Middle frontal gyrus (tissue), 1 donor: Measurements from ENCODE around the gene OTUD5.
"Not testable (repeated sequence)": the region's sequence is repeated elsewhere in the genome, so short reads cannot be mapped to it uniquely, and the experiment has no call there.

Experiments
- DNase-seq: peaks from one replicate; pipeline ENCODE4 v3.0.0-alpha.2; 2015; ENCODE audit warnings: low spot score; ENCODE audit errors: extremely low spot score

Gene OTUD5, protein sequence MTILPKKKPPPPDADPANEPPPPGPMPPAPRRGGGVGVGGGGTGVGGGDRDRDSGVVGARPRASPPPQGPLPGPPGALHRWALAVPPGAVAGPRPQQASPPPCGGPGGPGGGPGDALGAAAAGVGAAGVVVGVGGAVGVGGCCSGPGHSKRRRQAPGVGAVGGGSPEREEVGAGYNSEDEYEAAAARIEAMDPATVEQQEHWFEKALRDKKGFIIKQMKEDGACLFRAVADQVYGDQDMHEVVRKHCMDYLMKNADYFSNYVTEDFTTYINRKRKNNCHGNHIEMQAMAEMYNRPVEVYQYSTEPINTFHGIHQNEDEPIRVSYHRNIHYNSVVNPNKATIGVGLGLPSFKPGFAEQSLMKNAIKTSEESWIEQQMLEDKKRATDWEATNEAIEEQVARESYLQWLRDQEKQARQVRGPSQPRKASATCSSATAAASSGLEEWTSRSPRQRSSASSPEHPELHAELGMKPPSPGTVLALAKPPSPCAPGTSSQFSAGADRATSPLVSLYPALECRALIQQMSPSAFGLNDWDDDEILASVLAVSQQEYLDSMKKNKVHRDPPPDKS

DNA sequence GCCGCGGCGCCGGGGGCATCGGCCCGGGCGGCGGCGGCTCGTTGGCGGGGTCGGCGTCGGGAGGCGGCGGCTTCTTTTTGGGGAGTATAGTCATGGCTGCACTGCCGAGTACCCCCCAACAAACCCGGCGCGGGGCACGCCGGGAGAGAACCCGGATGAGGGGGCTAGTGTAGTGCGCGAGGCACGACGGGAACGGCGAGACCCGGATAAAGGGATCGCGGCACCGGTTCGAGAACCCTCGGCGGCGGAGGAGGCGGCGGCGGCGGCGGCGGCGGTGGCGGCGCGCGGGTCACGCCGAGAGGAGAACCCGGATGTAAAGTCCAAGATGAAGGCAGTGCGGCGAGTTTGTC lies at the start of gene OTUD5:
Gene OTUD5, minus strand, starts transcription at position 131 of the 350 bp plus-strand sequence. Its CDS starts 37 bp downstream, at position 94.
- no peak for DNase-seq

DNA sequence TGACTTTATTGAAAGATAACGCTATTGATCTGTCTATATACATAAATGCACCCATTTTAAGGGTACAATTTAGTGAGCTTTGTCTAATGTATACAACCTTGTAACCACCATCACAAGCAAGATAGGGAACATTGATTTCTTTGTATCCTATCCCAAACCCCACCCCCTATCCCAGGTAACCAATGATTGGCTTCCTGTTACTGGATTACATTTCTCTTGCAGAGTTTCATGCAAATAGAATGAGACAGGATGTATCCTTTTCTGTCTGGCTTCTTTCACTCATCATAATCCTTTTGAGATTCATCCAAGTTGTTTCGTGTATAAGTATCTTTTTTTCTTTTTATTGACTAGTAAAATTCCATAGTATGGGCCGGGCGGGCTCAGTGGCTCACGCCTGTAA lies 46.3 kb upstream of the OTUD5 start:
- no peak for DNase-seq

DNA sequence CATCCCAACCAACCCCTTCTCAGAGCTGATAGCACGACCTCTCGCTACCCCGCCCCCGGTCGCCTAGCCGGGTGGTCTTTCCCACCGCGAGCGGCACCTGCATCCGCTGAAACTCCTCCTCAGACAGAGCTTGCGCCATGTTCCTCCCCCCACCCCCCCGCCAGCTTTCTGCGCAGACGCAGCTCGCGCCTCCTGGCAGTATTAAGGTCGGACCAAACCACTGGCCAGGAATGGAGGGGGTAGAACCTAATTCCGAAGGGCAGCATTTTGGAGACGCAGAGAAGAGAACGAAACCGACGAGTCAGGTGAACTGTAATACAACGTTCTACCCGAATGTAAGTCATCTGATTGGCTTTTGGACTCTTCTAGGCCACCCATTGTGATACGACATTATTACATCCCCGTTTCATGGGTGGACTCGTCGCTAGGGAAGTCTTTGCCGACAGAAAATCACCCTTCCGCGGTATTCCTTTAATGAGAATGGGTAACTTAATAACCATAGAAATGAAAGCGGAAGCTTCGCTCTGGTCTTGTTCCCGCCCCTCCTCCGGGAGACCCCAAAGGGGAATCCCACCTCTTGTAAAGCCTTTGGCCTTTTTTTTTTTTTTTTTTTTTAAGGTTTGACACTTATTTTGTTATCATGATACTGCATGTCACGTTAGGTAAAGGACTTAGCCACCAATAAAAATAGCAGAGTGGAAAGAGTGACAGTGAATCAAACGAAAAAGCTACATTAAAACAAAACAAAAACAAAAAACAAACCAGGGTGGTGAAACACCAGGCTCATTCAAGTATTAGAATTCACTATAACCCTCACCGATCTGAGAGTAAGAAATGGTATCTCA lies 44.9 kb upstream of the OTUD5 start, which contains the start of gene GRIPAP1:
Gene GRIPAP1, minus strand, starts transcription at position 174 of the 845 bp plus-strand sequence. Its CDS starts 35 bp downstream, at position 139.
- DNase-seq: peak; percentile 41

DNA sequence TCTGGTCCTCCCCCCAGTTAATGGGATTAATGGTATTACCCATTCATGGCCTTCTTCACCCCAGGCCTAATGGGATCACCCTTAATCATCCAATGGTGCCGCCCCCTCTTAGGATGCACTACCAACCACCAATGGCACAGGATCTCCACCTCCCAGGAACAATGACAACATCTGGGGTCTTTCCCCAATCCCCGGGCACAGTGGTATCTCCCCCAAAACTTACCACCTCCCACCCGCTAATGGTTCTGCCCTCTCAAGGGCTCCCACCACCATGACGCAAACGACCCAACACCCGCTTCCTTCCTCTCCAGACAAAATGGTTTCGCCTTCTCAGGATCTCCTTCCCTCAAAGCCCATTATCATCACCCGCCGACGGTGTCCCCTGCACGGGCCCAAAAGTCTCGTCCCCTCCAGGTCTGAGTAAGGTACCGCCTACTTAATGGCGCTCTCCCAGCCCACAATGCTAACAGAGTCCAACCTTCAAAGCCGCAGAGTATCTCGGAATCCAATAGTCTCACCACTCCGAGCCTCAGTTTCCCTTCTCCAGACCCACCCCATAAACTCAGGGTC lies 44.2 kb upstream of the OTUD5 start:
- DNase-seq: no peak

DNA sequence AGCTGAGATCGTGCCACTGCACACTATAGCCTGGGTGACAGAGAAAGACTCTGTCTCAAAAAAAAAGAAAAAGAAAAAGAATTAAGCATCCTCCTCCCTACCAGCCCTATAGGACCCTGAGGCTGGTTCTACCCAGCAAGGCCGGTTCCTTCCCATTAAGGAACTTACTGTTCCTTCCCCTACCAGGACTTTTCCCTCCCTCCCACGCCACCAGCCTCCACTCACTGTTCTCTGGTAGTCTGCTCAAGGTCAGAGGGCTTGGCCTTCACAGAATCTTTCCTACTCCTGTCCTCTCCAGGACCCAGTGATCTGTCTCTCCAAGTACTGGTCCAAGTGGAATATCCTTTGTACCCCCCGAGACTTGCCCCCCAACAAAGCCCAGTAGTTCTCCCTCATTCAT lies 43.2 kb upstream of the OTUD5 start:
- no peak for DNase-seq

DNA sequence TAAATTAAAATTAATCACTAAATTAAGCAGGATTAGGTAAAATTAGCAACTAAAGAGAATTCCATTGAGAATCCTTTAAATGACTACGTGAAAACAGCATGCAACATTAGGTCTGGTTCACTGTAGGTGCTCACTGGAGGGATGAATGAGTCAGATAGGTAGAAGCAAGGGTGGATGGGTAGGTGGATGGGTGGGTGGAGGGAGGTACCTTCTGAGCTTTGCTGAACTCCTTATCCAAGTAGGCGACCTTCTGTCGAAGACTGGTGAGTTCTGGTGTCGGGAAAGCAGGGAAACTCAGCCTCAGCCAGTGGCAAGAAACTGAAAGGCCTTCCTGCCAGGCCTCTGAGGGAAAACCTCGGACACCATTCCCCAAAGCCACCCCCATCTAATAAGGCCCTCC lies 41.6 kb upstream of the OTUD5 start:
- DNase-seq: no peak

DNA sequence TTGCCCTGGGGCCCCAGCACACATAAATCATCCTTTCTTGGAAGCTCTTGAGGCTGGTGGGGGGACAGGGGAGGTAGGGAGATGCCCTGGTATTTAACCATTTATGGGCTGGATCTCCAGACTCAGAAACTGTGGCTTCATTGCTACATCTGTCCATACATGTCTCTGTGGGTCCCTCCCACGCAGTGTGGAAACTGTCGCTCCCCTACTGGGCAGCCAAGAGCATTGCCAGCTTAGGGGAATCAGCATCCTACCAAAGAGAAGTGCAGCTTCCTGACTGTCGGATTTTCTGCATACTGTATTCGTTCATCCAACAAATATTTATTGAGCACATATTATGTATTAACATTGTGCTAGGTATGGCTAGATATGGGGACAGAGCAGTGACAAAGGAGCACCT lies 41.0 kb upstream of the OTUD5 start:
- DNase-seq: no peak

DNA sequence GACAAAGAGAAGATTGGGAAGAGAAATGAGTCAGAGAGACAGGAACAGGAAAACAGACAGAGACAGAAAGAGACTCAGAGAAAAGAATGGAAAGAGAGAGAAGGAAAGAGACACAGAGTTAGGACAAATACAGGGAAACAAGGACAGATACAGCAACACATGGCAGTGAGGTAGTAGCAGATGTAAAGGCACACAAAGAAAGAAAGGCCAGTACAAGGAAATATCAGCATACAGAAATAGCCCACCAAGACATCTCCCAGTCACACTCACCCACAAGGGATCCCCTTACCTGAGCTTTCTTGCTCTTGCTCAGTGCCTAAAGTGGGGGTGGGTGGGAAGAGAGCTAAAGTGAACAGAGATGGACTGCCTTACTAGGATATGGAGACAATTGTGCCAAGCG lies 40.5 kb upstream of the OTUD5 start:
- no peak for DNase-seq

DNA sequence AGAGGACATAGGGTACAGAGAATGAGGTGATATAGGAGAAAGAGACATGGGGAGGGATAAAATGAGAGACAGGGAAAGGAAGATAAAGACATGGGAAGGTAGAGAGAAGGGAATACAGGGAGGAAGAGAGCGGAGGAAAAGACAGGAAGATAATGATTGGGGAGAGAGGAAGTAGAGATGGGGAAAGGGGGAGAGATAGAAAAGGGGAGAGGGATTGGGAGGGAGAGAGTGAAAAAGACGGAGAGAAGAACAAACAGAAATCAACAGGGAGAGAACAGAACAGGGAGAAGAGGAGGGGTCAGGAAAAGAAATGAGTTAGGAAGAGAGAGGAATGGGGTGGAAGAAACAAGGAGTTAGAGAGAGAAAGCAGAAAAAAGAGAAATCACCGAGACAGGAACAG lies 40.0 kb upstream of the OTUD5 start:
- DNase-seq: no peak

DNA sequence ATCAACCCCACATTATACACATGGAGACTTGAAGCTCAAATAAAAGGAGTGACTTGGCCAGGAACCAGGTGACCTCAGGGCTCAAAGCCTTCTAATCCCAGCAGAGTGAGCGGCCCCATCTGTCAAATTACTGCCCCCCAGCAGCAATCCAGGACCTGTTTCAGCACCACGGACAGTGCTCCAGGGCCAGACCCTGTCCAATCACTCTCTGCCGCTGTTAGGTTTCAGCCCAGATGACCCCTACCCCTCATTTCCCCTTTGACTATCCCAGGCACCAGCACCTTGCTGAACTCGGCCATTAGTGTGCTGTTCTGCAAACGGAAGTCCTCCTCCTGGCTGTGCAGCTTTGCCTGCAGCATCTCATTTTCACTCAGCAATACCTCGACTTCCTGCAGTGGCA lies 39.6 kb upstream of the OTUD5 start:
- no peak for DNase-seq

DNA sequence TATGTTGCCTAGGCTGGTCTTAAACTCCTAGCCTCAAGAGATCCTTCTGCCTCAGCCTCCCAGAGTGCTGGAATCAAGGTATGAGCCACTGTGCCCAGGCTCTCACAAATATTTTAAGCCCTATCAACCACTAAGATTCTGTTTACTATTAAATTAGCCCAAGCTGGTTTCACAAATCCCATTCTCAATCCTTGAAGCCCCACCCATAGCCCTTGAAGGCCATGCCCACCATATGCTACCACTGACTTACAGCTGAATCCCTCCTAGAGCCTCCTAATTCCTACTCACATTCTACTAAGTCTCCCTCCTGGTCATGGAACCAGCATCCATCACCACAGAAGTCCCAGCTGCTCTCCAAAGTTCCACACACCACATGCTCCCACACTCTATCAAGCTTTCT lies 34.9 kb upstream of the OTUD5 start:
- DNase-seq: no peak

DNA sequence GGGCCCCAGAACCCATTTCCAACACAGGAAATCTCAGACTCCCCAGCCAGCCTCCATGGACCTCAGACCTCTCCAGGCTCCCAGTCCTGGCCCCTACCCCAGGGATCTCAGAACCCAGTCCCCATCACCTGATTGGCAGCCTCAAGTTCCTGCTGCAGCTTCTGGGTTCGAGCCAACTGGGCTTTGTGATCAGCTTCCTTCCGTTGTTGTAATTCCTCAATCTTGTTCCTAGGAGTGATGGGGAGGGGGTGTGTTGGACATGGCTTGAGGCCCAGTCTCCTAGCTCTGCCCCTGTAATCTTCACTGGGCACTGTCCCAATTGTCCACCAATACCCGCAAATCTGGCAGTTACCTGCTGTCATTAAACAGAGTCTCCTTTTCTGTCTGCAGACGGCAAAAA lies 32.1 kb upstream of the OTUD5 start:
- no peak for DNase-seq

DNA sequence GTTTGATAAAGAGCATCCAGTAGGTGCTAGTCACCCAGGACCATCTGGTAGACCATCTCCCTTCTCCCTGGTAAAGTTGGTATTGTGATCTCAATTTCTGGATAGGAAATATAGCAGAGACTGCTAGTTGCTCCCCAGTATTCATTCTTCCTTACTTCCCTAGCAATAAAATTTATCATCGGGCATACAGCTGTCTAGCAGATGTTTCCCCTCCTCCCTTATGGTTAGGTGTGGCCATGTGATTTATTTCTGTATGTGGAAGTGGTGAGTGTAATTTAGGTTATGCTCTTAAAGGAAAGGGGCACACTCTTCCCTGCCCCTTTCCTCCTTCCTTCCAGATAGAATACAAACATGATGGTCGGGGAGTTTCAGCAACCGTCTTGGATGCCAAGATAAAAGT lies 26.5 kb upstream of the OTUD5 start:
- no peak for DNase-seq

DNA sequence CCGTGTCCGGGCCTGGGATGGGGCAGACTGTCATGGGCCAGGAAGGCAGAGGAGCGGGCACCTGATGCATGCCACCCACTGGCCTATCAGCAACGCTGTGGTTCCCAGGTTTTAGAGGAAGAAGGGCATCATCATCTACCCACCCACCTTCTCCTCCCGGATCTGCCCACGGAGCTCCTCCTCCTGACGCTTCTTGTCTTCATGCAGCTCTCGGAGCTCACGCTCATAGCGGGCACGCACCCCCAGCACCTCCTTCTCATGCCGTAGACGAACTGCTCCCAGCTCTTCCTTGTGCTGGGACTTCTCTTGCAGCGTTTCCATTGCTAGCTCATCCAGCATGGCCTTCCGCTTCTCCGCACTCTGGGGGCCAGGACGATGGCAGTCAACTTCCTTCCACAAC lies 25.7 kb upstream of the OTUD5 start:
- no peak for DNase-seq

DNA sequence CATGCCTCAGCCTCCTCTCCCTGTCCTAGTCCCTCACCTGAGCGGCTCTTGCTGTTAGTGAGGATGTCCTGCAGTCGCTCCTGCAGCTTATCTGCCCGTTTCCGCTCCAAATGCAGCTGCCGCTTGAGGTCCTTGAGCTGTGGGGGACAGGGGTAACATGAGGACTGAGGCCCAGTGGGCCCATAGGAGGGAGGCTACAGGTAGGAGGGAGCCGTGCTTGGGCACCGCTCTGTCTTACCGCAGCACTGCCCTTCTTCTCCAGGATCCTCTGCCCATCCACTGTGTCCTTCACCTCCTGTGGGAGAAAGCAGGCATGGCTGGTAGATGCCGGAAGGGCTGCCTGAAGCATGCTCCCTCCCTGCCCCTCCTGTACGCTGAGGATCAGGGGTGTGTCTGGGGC lies 23.8 kb upstream of the OTUD5 start:
- DNase-seq: no peak

DNA sequence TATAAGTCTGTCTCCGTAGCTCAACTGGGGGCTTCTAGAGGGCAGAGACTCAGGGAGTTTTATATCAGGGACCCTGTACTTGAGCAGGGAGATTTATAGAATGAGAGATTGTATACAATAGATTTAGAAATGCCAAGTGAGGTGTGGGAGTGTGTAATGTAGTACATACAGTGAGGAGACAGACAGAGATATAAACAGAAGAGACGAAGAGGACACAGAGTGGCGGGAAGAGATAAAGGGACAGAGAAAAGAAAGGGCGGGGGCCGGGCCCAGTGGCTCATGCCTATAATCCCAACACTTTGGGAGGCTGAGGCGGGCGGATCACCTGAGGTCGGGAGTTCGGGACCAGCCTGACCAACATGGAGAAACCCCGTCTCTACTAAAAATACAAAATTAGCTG lies 22.9 kb upstream of the OTUD5 start:
- DNase-seq: not testable (repeated sequence)

DNA sequence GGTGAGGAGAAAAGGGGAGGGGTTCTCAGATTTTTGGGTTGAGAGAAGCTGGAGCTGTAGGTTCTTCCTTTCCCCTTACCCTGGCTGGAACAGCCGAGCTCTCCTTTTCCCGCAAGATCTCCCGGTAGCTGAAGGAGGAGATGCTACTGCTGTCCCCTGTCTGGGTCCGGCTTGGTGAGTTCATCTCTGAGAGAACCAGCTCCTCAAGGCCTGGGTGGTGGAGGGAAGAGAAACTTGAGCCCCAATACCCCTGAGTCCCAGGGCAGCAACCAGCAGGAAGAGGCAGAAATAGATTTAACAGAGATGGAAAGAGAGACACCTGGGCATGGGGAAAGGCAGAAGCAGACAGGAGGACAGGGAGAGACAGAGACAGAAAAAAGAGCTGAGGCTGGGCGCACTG lies 20.8 kb upstream of the OTUD5 start:
- no peak for DNase-seq

DNA sequence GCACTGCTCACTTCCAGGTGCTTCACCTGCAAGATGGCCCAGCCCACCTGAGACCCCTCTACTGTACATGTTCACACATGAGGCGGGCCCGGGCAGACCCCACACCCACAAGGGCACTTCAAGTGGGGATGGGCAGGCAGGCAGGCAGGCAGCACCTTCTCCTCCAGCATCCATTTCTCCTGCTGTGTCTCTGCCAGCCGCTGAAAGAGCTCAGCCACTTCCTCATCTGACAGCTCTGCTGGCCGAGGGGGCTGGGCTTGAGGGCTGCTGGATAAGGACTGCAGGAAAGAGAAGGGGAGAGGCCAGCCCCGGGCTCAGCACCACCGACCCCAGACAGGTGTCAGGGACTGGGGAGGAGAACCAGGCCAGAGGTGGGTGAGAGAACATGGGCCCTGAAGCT lies 18.7 kb upstream of the OTUD5 start:
- DNase-seq: no peak

DNA sequence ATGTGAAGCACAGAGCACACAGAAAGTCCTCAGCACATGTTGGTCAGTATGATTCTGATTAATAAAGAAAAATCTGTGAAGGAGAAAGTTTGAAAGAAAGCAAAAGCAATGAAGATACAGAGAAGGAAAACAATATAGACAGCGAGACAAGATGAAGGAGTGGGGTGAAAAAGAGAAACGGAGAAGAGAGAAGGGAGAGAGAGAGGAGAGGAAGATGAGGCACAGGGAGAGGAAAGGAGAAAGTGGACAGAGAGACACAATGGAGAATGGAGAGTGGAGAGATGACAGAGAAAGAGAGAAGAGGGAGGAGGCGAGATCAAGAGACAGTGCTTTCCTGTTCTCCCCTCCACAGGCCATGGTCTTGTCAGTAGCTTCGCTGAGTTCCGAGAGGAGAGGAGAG lies 18.1 kb upstream of the OTUD5 start:
- no peak for DNase-seq

DNA sequence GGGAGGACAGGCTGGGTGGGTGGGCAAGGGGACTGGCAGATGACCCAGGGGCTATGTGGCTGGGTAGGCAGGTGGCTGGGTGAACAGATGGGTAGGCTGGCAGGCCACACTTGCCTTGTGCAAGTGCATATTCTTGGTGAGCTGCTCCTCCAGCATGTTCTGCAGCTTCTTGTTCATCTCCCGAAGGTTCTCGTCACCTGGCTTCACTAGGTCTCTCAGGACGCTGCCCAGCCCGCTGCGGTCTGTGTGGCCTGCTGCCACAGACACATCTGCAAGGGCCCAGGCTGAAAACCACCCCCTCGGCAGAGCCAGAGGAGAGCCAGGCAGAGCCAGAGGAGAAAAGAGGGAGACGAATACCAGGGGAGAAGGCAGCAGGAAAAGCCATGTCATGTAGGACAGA lies 17.6 kb upstream of the OTUD5 start:
- no peak for DNase-seq

DNA sequence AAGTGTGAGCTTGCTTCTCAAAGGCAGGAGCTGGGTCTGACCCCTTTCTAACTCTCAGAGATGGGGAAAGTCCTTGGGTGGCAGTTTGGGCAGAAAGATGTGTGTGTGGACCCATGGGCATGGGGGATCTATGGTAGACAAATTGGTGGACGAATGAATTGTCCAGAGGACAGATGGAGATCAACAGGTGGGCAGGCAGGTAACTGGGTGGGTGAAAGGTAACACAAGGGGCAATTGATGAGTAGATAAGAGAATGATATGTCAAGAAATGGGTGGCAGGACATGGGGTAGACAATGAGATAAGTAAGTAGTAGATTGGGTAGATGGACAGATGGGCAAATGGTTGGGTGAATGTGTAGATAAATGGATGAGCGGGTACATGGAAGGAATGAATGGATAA lies 17.2 kb upstream of the OTUD5 start:
- DNase-seq: no peak

DNA sequence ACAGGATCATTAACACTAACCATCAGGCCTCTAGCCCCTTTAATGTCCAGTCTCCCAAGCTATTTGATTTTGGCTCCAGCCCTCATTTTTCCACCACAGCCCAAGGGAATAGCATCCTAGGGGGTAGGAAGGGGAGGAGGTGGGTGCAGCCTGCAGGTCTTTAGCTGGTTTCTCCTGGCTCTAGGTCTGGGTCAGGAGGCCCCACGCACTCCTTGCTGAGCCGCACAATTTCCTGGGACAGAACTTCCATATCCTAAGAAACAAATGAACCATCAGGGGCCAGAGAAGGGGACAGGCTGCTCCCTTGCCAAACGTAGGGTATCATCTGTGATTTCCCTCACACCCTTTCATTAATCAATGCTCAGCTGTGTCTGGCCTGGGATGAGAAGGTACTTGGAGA lies 16.6 kb upstream of the OTUD5 start:
- DNase-seq: no peak
